K562 (cell line): ENCODE results near the gene MARK3. TPM values are rescaled to one million over a fixed set of nuclear protein-coding genes. Genes with fewer than 3 reads are reported as not detected.

Experiments used
- ATAC-seq: fragments of 200-7000 bp; cut with Tn5 transposase; 3 replicates; pipeline ENCODE4 v1.9.1; 2020; ENCODE audit warnings: moderate library complexity
- BruUV-seq: library from RNA; stranded (reverse); fragments of 400-500 nt; replicated peaks from 2 replicates; lab custom pipeline; 2021; lab: Mats Ljungman, UMichigan
- CTCF ChIA-PET: fragments of 300-600 bp; formaldehyde crosslinking; extraction: SDS; loops from one replicate; lab custom pipeline; 2021; ENCODE audit warnings: low intra/inter-chr PET ratio; lab: Yijun Ruan, JAX
- POLR2A ChIA-PET: fragments of 300-600, 350-650 bp; sonication (Branson Sonifier 250); formaldehyde crosslinking; extraction: SDS; loops from one replicate; lab custom pipeline; 2021; ENCODE audit warnings: antibody characterized with exemption, inconsistent platforms; lab: Yijun Ruan, JAX
- DNase-seq, 4 experiments: peaks; one replicate each; pipeline versions ENCODE4 v3.0.0 to v3.0.0-alpha.2; 2011 to 2018; ENCODE audit warnings: low spot score in 3 of 4, mixed read lengths in 3 of 4; ENCODE audit errors: extremely low read depth in 1 of 4
- FAIRE-seq: peaks from 2 replicates; lab custom pipeline; 2011; peaks lifted over from hg19 to GRCh38; lab: Jason Lieb, UNC
- H2AFZ ChIP-seq: 2 replicates; pipeline ENCODE4 v1.6.0; 2011; ENCODE audit warnings: low read depth, low read length, control low read depth, inconsistent platforms
- H3K27ac ChIP-seq: fragments of 200-600 bp; 3 replicates; pipeline ENCODE4 v1.8.0; 2011; ENCODE audit warnings: low read depth, mild to moderate bottlenecking, control low read depth, inconsistent platforms, low read length, moderate library complexity, mixed read lengths; ENCODE audit errors: extremely low read depth
- H3K27me3 ChIP-seq, 2 experiments: fragments of 300-600 bp in 1 of 2; 2 replicates in 1 of 2; 3 replicates in 1 of 2; pipeline versions ENCODE4 v1.6.0 to v1.8.0; 2011; ENCODE audit warnings: inconsistent platforms in 2 of 2, low read length in 2 of 2, mild to moderate bottlenecking in 1 of 2, mixed read lengths in 1 of 2, moderate library complexity in 1 of 2; ENCODE audit not compliant: control insufficient read depth in 2 of 2, insufficient read depth in 2 of 2
- H3K36me3 ChIP-seq: fragments of 300-600 bp; 3 replicates; pipeline ENCODE4 v1.8.0; 2011; ENCODE audit warnings: mild to moderate bottlenecking, low read length, inconsistent platforms; ENCODE audit not compliant: control insufficient read depth, insufficient read depth
- H3K4me1 ChIP-seq, 2 experiments: fragments of 200-600 bp in 1 of 2; replicated peaks in 1 of 2; 2 replicates in 1 of 2; 3 replicates in 1 of 2; pipeline versions ENCODE4 v1.5.1 to v1.8.0; 2011; ENCODE audit warnings: inconsistent platforms in 2 of 2, low read length in 2 of 2, mild to moderate bottlenecking in 1 of 2, mixed read lengths in 1 of 2, moderate library complexity in 1 of 2; ENCODE audit not compliant: control insufficient read depth in 2 of 2, insufficient read depth in 2 of 2
- H3K4me2 ChIP-seq: 2 replicates; pipeline ENCODE4 v1.6.1; 2011; ENCODE audit warnings: low read length, control low read depth, inconsistent platforms, mixed read lengths; ENCODE audit not compliant: insufficient read depth
- H3K4me3 ChIP-seq: fragments of 200-600 bp; sonication (generic), shearing (Covaris generic); 2 replicates; pipeline ENCODE4 v1.5.1; 2016; ENCODE audit warnings: control low read depth, inconsistent platforms
- H3K79me2 ChIP-seq: fragments of 200-600 bp; 3 replicates; pipeline ENCODE4 v1.8.0; 2011; ENCODE audit warnings: low read length, inconsistent platforms; ENCODE audit not compliant: control insufficient read depth, insufficient read depth
- H3K9ac ChIP-seq, 2 experiments: 2 replicates each; pipeline versions ENCODE4 v1.6.0 to v1.6.1; 2011; ENCODE audit warnings: low read depth in 2 of 2, low read length in 2 of 2, control low read depth in 1 of 2, inconsistent platforms in 1 of 2, mild to moderate bottlenecking in 1 of 2, mixed read lengths in 1 of 2; ENCODE audit not compliant: insufficient read depth in 1 of 2
- H3K9me1 ChIP-seq: one replicate; pipeline ENCODE4 v1.6.0; 2011; ENCODE audit warnings: inconsistent platforms, mild to moderate bottlenecking, low read length, moderate library complexity; ENCODE audit not compliant: control insufficient read depth, insufficient read depth
- H3K9me3 ChIP-seq: replicated peaks from 2 replicates; pipeline ENCODE4 v1.5.1; 2011; ENCODE audit warnings: low read depth, low read length, inconsistent platforms; ENCODE audit not compliant: control insufficient read depth, insufficient read depth
- H4K20me1 ChIP-seq: replicated peaks from 2 replicates; pipeline ENCODE4 v1.6.1; 2011; ENCODE audit warnings: low read length, inconsistent platforms, mixed read lengths; ENCODE audit not compliant: control insufficient read depth, insufficient read depth
- ATF3 ChIP-seq, 2 experiments: fragments of 450-650 bp in 1 of 2; sonication (generic) in 1 of 2; formaldehyde crosslinking in 1 of 2; IDR thresholded peaks in 1 of 2; conservative IDR thresholded peaks in 1 of 2; 2 replicates each; pipeline versions ENCODE4 v1.6.1 to v1.8.1; 2016 to 2023; ENCODE audit warnings: mild to moderate bottlenecking in 2 of 2, moderate library complexity in 2 of 2, inconsistent platforms in 1 of 2, missing genetic modification reagents in 1 of 2
- BCOR ChIP-seq: fragments of 450-650 bp; IDR thresholded peaks from 2 replicates; pipeline ENCODE4 v1.6.1; 2016
- CGGBP1 ChIP-seq: fragments of 250-450 bp; sonication (Bioruptor Pico); IDR thresholded peaks from 2 replicates; pipeline ENCODE4 v1.9.0; 2021; ENCODE audit warnings: mild to moderate bottlenecking
- E2F6 ChIP-seq, 2 experiments: IDR thresholded peaks; 2 replicates each; pipeline ENCODE4 v1.6.1; 2011; ENCODE audit warnings: borderline replicate concordance in 1 of 2, control low read depth in 1 of 2, low read depth in 1 of 2, low read length in 1 of 2, mild to moderate bottlenecking in 1 of 2, mixed read lengths in 1 of 2, moderate library complexity in 1 of 2; ENCODE audit not compliant: insufficient read depth in 1 of 2, insufficient read length in 1 of 2, poor library complexity in 1 of 2, severe bottlenecking in 1 of 2; ENCODE audit errors: extremely low read depth in 1 of 2
- HES1 ChIP-seq: fragments of 450-650 bp; IDR thresholded peaks from 2 replicates; pipeline ENCODE4 v1.6.1; 2016; ENCODE audit warnings: low read depth, mild to moderate bottlenecking, moderate library complexity
- NCOA6 ChIP-seq: fragments of 450-650 bp; IDR thresholded peaks from 2 replicates; pipeline ENCODE4 v1.6.1; 2017; ENCODE audit warnings: mild to moderate bottlenecking
- PHTF2 ChIP-seq: fragments of 250-450 bp; sonication (Bioruptor Pico); IDR thresholded peaks from 2 replicates; pipeline ENCODE4 v1.5.0; 2021; ENCODE audit warnings: mild to moderate bottlenecking
- POU5F1 ChIP-seq: fragments of 150-350 bp; IDR thresholded peaks from 2 replicates; pipeline ENCODE4 v1.6.1; 2014; ENCODE audit warnings: borderline replicate concordance, low read length, low read depth, mild to moderate bottlenecking; ENCODE audit not compliant: partially characterized antibody
- RFX1 ChIP-seq: fragments of 450-650 bp; IDR thresholded peaks from 2 replicates; pipeline ENCODE4 v1.6.1; 2016; ENCODE audit warnings: mild to moderate bottlenecking, moderate library complexity
- SMAD3 ChIP-seq: fragments of 450-650 bp; formaldehyde crosslinking; conservative IDR thresholded peaks from 2 replicates; pipeline ENCODE4 v1.4.0; 2020; ENCODE audit warnings: mild to moderate bottlenecking
- TAL1 ChIP-seq: fragments of 450-650 bp; IDR thresholded peaks from 2 replicates; pipeline ENCODE4 v1.6.1; 2016; ENCODE audit warnings: mild to moderate bottlenecking
- ZBTB2 ChIP-seq: fragments of 450-650 bp; IDR thresholded peaks from 2 replicates; pipeline ENCODE4 v1.6.1; 2016; ENCODE audit warnings: antibody characterized with exemption
- ZBTB8A ChIP-seq: fragments of 450-650 bp; IDR thresholded peaks from 2 replicates; pipeline ENCODE4 v1.6.1; 2018; ENCODE audit warnings: mild to moderate bottlenecking, moderate library complexity; ENCODE audit not compliant: partially characterized antibody
- ZFP30 ChIP-seq: fragments of 250-450 bp; sonication (Bioruptor Pico); IDR thresholded peaks from 2 replicates; pipeline ENCODE4 v1.8.0; 2022; ENCODE audit warnings: moderate library complexity, mild to moderate bottlenecking, inconsistent platforms, borderline replicate concordance
- ZKSCAN3 ChIP-seq: fragments of 250-450 bp; sonication (Bioruptor Pico); IDR thresholded peaks from 2 replicates; pipeline ENCODE4 v1.4.0; 2020
- ZNF121 ChIP-seq: sonication (generic); formaldehyde crosslinking; conservative IDR thresholded peaks from 2 replicates; pipeline ENCODE4 v1.8.0; 2022; ENCODE audit warnings: missing genetic modification reagents
- ZNF668 ChIP-seq: fragments of 250-450 bp; sonication (Bioruptor Pico); IDR thresholded peaks from 2 replicates; pipeline ENCODE4 v1.8.0; 2022; ENCODE audit warnings: mild to moderate bottlenecking, inconsistent platforms
- ZNF79 ChIP-seq: fragments of 250-450 bp; sonication (Bioruptor Pico); IDR thresholded peaks from 2 replicates; pipeline ENCODE4 v1.4.0; 2020; ENCODE audit warnings: low read depth, mild to moderate bottlenecking, moderate library complexity
- WGBS: fragments of 100-300 bp; shearing (Covaris generic); methylation state at CpG from one replicate; pipeline ENCODE4 v1.1.6; 2016; ENCODE audit warnings: low coverage, mixed read lengths; ENCODE audit not compliant: insufficient coverage; ENCODE audit errors: missing lambda C conversion rate; 5-methylcytosine and 5-hydroxymethylcytosine counted together
- in situ Hi-C: fragments of 300-500 bp; cut with MboI; formaldehyde crosslinking; loops from 4 replicates; pipeline ENCODE4 v1.15.0; 2018; ENCODE audit warnings: inconsistent platforms, mixed read lengths
- intact Hi-C: fragments of 100-400 bp; cut with micrococcal nuclease; formaldehyde crosslinking; loops from 2 replicates; pipeline ENCODE4 v1.14.2; 2022
- polyA plus RNA-seq, 8 experiments: library from polyadenylated mRNA; depleted of rRNA in 4 of 8; stranded (reverse) in 5 of 8; unstranded in 3 of 8; fragments of >200 nt; fragmentation: Nextera tagmentation in 2 of 8; fragmentation: Illumina TruSeq in 1 of 8; extraction: Ambion mirVana in 2 of 8; extraction: Trizol in 1 of 8; gene quantifications; 2 replicates each; pipeline versions ENCODE4 v1.2.1 to v1.2.3, GENCODE V29; 2011 to 2014; ENCODE audit warnings: inconsistent platforms in 1 of 8, missing spikeins in 1 of 8
- total RNA-seq, 7 experiments: library from RNA; depleted of rRNA in 6 of 7; stranded (reverse); fragments of >200 nt in 6 of 7; fragmentation: Illumina TruSeq in 2 of 7; extraction: Trizol in 2 of 7; gene quantifications; 2 replicates each; pipeline versions ENCODE4 v1.2.1 to v1.2.3, GENCODE V29; 2011 to 2021; ENCODE audit warnings: low replicate concordance in 1 of 7

The MARK3 gene
- total and polyA plus RNA-seq, 9 of the 15 experiments (the other 6 are each of a cell fraction or from before 2014, with no cell fraction given): 10.1 to 68.7 (median 56.3) TPM

GRCh38 chr14:103517174-103517566 is 132.0 kb downstream of the MARK3 start:
- Histone ChIP-seq H3K9me3 (no peaks in the 10 kb centered on the region), H3K4me1 (peaks cover 30 to 68% of the 10 kb centered on the region in 2 experiments), H3K4me2 (no peak overlapping the region), H3K36me3 (peaks cover 26% of the 10 kb centered on the region; the same call in 1 of the 3 replicates), H3K9me1 (no peaks in the 10 kb centered on the region), H4K20me1 (peaks cover 13% of the 10 kb centered on the region; the same call in 1 of the 2 replicates), H3K27ac (no peak overlapping the region), H3K27me3 (no peaks in the 10 kb centered on the region), H3K9ac (no peak overlapping the region), H2AFZ (no peak overlapping the region), H3K79me2 (peaks cover 20% of the 10 kb centered on the region), H3K4me3 (no peak overlapping the region)
- BruUV-seq: no TSS peak
- ChIA-PET CTCF (interaction anchor here (2.7 kb wide), 1 partner anchor 29 kb away, joined by 19 read pairs; no protein-coding TSS in a partner anchor), POLR2A (no interaction called here)
- 83% methylated on average over 4 of the region's 10 CpGs for WGBS
- intact Hi-C loops: loop anchor here (5.0 kb wide), 1 partner anchor 45 kb away; the partner anchor contains the start of genes BAG5 and COA8
- in situ Hi-C loops: no loop called here
- no peak for TF ChIP-seq ZNF668
- no peak for TF ChIP-seq ATF3 (IDR thresholded peaks at IDR 0.05)
- no peak for TF ChIP-seq ATF3 (CRISPR knock-in tag; conservative IDR thresholded peaks at IDR 0.05)
- TF ChIP-seq ZNF79 (CRISPR knock-in tag): no peak
- TF ChIP-seq NCOA6: no peak
- no peak for TF ChIP-seq TAL1
- TF ChIP-seq E2F6 (IDR thresholded peaks at IDR 0.05; ENCODE audit: borderline replicate concordance in 1 of 2, extremely low read depth in 1 of 2, insufficient read depth in 1 of 2, insufficient read length in 1 of 2, low read depth in 1 of 2, low read length in 1 of 2, poor library complexity in 1 of 2, severe bottlenecking in 1 of 2): no peak
- no peak for TF ChIP-seq SMAD3 (CRISPR knock-in tag)
- TF ChIP-seq ZFP30 (CRISPR knock-in tag): no peak
- TF ChIP-seq POU5F1: no peak
- TF ChIP-seq BCOR: no peak
- TF ChIP-seq ZBTB2: no peak
- TF ChIP-seq HES1: no peak
- no peak for TF ChIP-seq ZBTB8A
- TF ChIP-seq ZKSCAN3 (CRISPR knock-in tag): no peak
- TF ChIP-seq RFX1: no peak
- TF ChIP-seq PHTF2 (CRISPR knock-in tag): no peak
- no peak for TF ChIP-seq CGGBP1 (CRISPR knock-in tag)
- no peak for TF ChIP-seq ZNF121 (CRISPR knock-in tag)
- FAIRE-seq: no peak
- no peak for DNase-seq
- no peak for ATAC-seq
